Measurements from ENCODE around the gene EZH1. TPM values are rescaled to one million over a fixed set of nuclear protein-coding genes. Genes with fewer than 3 reads are reported as not detected.

Gene EZH1
- total RNA-seq = 68.9 TPM

DNA sequence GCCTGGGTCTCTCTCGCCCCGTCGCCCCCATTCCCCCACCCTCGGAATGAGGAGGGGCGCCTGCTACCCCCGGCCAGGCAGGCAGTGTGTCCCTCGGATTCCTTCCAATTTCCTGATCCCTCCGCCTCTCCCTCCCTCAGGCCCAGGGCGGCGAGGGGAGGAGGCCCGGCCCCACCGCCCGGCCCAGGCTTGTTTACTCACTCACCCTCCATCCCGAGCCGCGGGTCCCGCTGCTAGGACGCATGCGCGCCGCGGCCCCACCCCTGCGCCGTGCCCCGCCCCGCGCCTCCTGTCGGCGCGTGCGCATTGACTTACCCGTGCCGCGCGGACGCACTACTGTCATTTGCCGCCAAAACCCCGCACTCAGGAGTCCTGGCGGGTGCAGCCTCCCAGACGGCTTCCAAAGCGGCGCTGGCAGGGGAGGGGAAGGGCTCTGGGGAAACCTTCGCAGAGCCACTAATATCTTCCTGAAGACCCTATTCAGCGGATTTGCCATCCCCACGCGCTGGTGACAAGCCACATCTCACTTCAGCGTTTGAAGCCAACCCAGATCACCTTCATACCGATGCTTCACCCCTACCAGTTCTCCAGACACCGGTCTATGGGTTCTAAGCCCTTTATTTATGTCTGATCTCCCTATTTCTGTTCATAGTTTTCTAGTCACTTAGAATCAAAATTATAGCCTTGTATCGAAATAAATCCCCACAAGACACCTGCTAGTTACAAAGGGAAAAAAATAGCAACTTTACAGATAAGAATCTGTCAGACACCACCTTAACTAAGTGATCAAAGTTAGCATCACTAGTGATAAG, at the start of gene EZH1:
TSS of gene EZH1 (minus strand) at position 235 of the 812 bp plus-strand sequence. CDS start 16,099 bp downstream, outside the sequence.

DNA sequence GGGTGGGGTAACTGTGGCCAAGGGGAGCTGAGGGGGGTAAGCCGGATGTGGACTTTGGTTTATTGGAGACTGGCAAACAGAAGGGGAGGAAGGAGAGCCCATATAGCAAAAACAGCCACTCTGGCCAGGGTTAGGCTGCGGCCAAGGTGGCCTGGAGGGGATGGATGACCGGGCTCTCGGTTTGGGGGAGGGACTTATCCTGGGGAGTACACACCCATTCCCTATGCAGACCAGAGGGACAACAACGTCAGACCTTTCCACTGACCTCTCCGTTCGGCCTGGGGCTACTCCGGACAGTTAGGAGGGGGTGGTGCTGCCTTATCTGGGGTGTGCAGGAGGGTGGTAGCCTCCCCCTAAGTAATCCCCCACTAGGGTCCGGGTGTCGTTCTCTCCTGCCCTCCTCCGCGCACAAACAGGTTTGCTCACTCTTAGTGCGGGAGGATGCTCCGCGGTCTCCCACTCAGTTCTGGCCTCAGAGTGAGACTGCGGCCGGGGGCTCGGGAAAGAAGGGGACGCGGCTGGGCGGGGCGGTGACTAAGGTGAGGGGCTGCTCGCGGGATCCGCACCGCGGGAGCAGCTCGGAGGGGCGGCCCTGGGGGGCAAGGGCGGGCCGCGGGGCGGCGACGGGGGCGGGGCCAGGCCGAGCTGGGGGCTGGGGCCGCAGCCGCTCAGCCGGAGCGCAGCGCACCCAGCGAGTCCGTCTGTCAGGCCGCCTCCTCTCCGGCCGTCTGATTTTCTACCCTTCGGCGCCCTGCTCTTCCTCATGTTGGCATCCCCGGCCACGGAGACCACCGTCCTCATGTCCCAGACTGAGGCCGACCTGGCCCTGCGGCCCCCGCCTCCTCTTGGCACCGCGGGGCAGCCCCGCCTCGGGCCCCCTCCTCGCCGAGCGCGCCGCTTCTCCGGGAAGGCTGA, 35.4 kb upstream of the EZH1 start, which contains the start of gene WNK4:
TSS of gene WNK4 (plus strand) at position 675 of the 915 bp plus-strand sequence. CDS start at position 764, 89 bp downstream.

DNA sequence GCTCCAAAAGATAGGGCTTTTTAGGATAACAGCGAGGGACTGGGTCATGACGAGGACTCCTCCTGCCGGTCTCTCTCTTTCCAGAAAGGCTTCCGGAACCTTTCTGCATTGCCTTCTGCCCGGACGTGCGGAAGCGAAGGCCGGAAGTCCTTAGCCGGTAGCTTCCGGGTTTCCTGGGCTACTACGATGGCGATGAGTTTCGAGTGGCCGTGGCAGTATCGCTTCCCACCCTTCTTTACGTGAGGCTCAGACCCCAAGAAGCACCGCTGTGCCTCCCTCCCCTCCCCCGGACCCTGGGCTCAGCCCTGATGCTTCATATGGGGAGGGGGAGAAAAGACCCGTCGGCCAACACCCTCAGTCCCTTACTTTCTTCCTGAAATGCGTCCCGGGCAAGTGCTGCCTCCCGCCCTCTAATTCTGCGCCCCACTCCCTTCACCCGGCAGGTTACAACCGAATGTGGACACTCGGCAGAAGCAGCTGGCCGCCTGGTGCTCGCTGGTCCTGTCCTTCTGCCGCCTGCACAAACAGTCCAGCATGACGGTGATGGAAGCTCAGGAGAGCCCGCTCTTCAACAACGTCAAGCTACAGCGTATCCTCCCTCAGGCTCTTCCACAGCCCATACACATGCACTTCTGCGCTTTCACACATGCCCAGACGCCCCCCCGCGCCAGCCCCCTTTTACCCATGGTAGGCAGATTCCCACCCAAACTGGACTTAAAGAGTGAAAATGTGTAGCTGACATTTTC, 28.6 kb upstream of the EZH1 start, which contains the start of gene VPS25:
TSS of gene VPS25 (plus strand) at position 160 of the 746 bp plus-strand sequence. CDS start at position 187, 27 bp downstream.

DNA sequence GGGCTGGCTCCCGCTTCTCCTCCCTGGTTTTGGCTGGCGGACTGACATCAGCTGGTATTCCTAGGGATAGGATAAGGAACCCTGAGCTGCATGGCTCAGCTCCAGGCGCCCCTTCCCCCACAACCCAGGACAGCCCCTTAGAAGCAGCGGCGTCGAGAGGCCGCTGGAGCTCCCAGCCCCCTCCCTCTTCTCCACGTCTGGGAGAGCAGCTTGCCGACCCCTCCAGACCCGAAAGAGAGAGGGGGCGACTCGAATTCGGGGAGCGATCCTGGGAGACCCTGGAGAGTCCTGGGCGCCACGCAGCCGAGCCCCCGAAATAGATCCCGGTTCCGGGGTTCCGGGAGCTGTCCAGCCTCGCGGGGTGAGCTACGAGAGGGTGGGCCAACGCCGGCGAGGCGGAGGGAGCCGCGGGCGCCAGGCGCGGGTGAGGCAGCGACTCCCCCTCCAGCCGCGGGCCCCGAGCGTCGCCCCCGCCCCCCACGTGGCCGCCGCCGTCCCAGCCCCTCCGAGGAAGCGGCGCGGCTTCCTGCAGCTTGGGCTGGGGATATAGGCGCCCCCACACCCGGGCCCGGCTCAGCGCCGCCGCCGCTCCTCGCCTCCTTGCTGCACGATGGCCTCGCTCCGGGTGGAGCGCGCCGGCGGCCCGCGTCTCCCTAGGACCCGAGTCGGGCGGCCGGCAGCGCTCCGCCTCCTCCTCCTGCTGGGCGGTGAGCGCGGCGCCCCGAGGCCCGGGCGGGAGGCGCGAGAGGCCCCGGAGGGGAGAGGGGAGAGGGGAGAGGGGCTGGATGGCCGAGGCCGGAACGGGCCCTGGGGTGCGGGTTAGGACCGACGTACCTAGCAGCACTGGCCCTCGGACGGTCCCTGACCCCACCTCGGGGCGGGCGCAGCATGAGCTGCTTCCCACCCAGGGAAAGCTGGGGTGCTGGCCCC, 16.1 kb upstream of the EZH1 start, which contains the start of gene RAMP2:
TSS of gene RAMP2 (plus strand) at position 576 of the 930 bp plus-strand sequence. CDS start at position 611, 35 bp downstream.

DNA sequence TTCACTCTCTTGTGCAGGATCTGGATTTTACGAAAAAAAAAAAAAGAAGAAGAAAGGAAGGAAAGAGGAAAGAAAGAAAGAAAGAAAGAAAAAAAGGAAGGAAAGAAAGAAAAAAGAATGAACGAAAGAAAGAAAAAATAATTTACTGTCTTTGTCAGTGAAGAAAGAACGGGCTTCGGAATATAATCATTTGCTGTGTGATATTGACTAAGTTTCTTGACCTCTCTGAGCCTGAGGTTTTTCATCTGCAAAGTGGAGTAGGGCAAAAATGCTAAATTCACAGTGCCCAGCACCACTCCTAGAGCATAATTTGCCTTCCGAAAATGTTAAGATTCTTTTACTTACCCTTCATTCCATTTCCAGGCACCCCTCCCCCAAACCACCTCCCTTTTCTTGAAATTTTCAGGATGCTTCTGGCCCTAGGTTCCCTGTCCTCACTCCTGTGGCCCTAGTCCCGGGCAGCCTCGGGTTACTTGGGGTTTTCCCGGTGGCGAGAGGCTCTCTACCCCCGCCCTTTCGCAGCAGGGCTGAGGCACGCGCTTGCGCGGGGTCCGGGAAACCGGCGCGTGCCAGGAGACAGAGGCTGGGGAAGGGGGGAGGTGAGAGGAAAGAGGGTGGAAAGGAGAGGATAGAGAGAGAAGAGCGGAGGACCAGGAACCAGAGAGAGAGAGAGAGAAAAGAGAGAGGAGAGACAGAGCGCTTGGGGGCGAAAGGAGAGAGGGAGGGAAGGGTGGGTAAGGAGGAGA, 62.7 kb downstream of the EZH1 start, which contains the start of gene CNTNAP1:
TSS of gene CNTNAP1 (plus strand) at position 556 of the 746 bp plus-strand sequence. CDS start 299 bp downstream, outside the sequence.

DNA sequence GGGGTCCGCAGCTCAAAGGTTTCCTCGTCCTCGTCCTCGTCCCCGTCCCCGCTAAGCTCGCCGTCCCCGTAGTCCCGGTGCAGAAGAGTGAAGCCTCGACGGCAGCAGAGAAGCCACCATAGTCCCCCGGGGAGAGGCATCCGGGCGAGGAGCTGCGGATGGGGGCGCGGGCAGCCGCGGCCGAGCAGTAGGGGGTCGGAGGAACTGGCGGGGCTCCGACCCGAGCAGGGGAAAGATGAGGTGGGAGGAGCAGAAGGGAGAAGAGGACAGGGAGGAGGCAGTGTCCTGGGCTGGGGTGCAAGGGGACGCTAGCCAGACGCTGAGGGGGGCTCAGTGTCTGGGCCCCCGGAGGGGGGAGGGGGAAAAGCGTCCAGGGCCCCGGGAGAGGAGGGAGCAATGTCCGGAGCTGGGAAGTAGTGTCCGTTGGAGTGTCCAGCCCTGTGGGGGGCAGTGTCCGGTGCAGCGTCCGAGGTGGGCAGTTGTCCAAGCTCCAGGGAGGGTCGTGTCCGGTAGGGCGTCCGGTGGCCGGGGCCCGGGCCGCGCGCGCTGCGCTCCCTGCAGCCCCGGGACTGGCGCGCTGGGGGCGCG, 68.3 kb downstream of the EZH1 start, which contains the start of gene PLEKHH3:
TSS of gene PLEKHH3 (minus strand) at position 571 of the 588 bp plus-strand sequence. CDS start at position 140, 431 bp downstream.

DNA sequence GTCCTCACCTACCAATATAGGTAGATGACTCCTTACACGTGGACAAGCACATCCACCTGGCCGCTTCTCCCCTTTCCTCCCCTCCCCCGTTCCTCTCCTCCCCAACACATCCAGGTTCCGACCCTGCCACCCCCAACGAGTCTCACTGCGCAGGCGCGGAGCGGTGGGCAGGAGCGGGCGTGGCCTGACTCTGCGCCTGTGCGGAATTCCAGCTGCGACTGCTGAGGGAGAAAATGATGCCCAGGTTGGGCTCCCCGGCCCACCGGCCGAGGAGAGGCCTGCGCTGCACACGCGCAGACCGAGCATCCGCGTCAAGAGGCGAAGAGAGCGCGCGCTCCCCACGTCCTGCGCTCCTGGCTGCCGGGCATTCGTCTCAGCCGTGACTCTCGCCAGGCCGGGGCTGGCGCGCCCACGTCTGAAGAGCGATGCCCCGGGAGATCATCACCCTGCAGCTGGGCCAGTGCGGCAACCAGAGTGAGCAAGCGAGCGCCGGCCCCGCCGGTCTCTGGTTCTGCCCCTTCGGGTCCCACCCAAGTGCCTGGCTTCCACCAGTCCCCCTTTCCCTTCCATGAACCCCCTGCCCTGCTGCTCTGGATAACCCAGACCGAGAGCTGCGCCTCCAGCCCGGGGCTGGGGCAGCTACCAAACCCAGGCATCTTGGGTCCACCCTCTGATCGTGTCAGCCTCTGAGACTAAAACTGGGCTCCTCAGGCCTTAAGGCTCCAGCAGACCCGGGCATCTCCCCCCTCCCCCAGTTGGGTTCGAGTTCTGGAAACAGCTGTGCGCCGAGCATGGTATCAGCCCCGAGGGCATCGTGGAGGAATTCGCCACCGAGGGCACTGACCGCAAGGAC, 85.5 kb downstream of the EZH1 start, which contains the start of gene TUBG2:
TSS of gene TUBG2 (plus strand) at position 206 of the 853 bp plus-strand sequence. CDS start at position 426, 220 bp downstream.

Small RNA genes lying within 50 kb of the gene (small RNA-seq; reads per million reads assigned to genes)
- not detected for gene HMGN2P15 (ENCODE audit: low replicate concordance)
- gene MIR6780A (ENCODE audit: low replicate concordance) = not detected

Other genes with a start within 250 kb of the EZH1 start
- 14.7 TPM for gene NAGLU, start 208.8 kb downstream of the EZH1 start, total RNA-seq
- gene HSD17B1, start 192.1 kb downstream of the EZH1 start, total RNA-seq = 1.6 TPM
- 5.9 TPM for gene COASY, start 182.9 kb downstream of the EZH1 start, total RNA-seq
- gene MLX, start 177.9 kb downstream of the EZH1 start, total RNA-seq = 35.7 TPM
- gene PSMC3IP, start 167.3 kb downstream of the EZH1 start, total RNA-seq = 6.9 TPM
- gene RETREG3, start 135.7 kb downstream of the EZH1 start, total RNA-seq = 49.8 TPM
- 18.2 TPM for gene TUBG1, start 135.4 kb downstream of the EZH1 start, total RNA-seq
- gene TUBG2, start 85.8 kb downstream of the EZH1 start, total RNA-seq = 26.3 TPM
- 4.4 TPM for gene PLEKHH3, start 68.0 kb downstream of the EZH1 start, total RNA-seq
- gene CCR10, start 63.2 kb downstream of the EZH1 start, total RNA-seq = 0.94 TPM
- 12.5 TPM for gene CNTNAP1, start 62.5 kb downstream of the EZH1 start, total RNA-seq
- gene RAMP2, start 16.2 kb upstream of the EZH1 start, total RNA-seq = 9.1 TPM
- 24.4 TPM for gene VPS25, start 28.4 kb upstream of the EZH1 start, total RNA-seq
- gene WNK4, start 35.6 kb upstream of the EZH1 start, total RNA-seq = not detected
- 65.7 TPM for gene COA3, start 53.7 kb upstream of the EZH1 start, total RNA-seq
- gene CNTD1, start 53.8 kb upstream of the EZH1 start, total RNA-seq = 0.31 TPM
- 61.3 TPM for gene BECN1, start 79.2 kb upstream of the EZH1 start, total RNA-seq
- 41.0 TPM for gene PSME3, start 88.4 kb upstream of the EZH1 start, total RNA-seq
- 2.5 TPM for gene AOC2, start 99.5 kb upstream of the EZH1 start, total RNA-seq
- gene AOC3, start 106.2 kb upstream of the EZH1 start, total RNA-seq = 0.31 TPM
- gene G6PC1, start 155.8 kb upstream of the EZH1 start, total RNA-seq = not detected
- 34.1 TPM for gene AARSD1, start 219.4 kb upstream of the EZH1 start, total RNA-seq
- 2.5 TPM for gene PTGES3L, start 235.0 kb upstream of the EZH1 start, total RNA-seq
- gene RUNDC1, start 235.5 kb upstream of the EZH1 start, total RNA-seq = 16.9 TPM